ENCODE results near the gene SCG3. TPM values are rescaled to one million over a fixed set of nuclear protein-coding genes. Genes with fewer than 3 reads are reported as not detected.

Gene SCG3
- total RNA-seq, 1 experiment from 2014 or later: 32.1 TPM

- peaks cover 4% of the 10 kb centered on the region; the same call in 1 of the 2 replicates for H3K4me1 Mint-ChIP-seq
- ATAC-seq (no peak), DNase-seq (ENCODE audit: low spot score) (no peak)
- H3K9me3 Mint-ChIP-seq: peaks cover 6% of the 10 kb centered on the region; the same call in 1 of the 2 replicates
- TF ChIP-seq ZNF121 (CRISPR knock-in tag; IDR thresholded peaks at IDR 0.05) (no peak), ATF1 (CRISPR knock-in tag; IDR thresholded peaks at IDR 0.05) (no peak), AR (CRISPR knock-in tag; IDR thresholded peaks at IDR 0.05) (no peak), PRRX2 (CRISPR knock-in tag; IDR thresholded peaks at IDR 0.05) (no peak), MLX (CRISPR knock-in tag; IDR thresholded peaks at IDR 0.05) (no peak)
- peaks cover 12% of the 10 kb centered on the region for H3K36me3 Mint-ChIP-seq
- ChIA-PET CTCF (no interaction called here), POLR2A (interaction anchor here (0.6 kb wide), 1 partner anchor 416 kb away, joined by 3 read pairs; no protein-coding TSS in a partner anchor)
- H3K27me3 Mint-ChIP-seq (ENCODE audit: low read depth): no peaks in the 10 kb centered on the region
- H3K4me3 Mint-ChIP-seq: no peak overlapping the region
- no peak overlapping the region for H3K27ac Mint-ChIP-seq
Measured at GRCh38 chr15:51718219-51718618, 36.9 kb downstream of the SCG3 start.

- CTCF ChIA-PET: no interaction called here
- Mint-ChIP-seq H3K27ac (no peak overlapping the region), H3K27me3 (ENCODE audit: low read depth) (no peaks in the 10 kb centered on the region), H3K4me3 (no peak overlapping the region), H3K4me1 (peaks cover 4% of the 10 kb centered on the region; the same call in 1 of the 2 replicates), H3K9me3 (peaks cover 6% of the 10 kb centered on the region; the same call in 1 of the 2 replicates), H3K36me3 (peaks cover 12% of the 10 kb centered on the region)
- ATAC-seq: no peak
- POLR2A ChIA-PET: interaction anchor here (0.6 kb wide), 1 partner anchor 416 kb away, joined by 3 read pairs; no protein-coding TSS in a partner anchor
- TF ChIP-seq ZNF532 (CRISPR knock-in tag; IDR thresholded peaks at IDR 0.05; ENCODE audit: borderline replicate concordance) (no peak), ZMAT4 (CRISPR knock-in tag; IDR thresholded peaks at IDR 0.05) (no peak), RELA (CRISPR knock-in tag; IDR thresholded peaks at IDR 0.05; ENCODE audit: borderline replicate concordance) (no peak), MXD4 (CRISPR knock-in tag; IDR thresholded peaks at IDR 0.05; ENCODE audit: borderline replicate concordance) (no peak), GRHL2 (CRISPR knock-in tag; IDR thresholded peaks at IDR 0.05; ENCODE audit: insufficient replicate concordance, severe bottlenecking) (no peak), CREM (CRISPR knock-in tag; IDR thresholded peaks at IDR 0.05) (no peak), ZNF416 (CRISPR knock-in tag; IDR thresholded peaks at IDR 0.05) (no peak), SOX15 (CRISPR knock-in tag; IDR thresholded peaks at IDR 0.05) (no peak), ZNF263 (CRISPR knock-in tag; IDR thresholded peaks at IDR 0.05; ENCODE audit: low read depth) (no peak), HMGXB4 (CRISPR knock-in tag; IDR thresholded peaks at IDR 0.05) (no peak), ESRRA (CRISPR knock-in tag; IDR thresholded peaks at IDR 0.05; ENCODE audit: borderline replicate concordance) (no peak), AFF4 (CRISPR knock-in tag; IDR thresholded peaks at IDR 0.05; ENCODE audit: borderline replicate concordance) (no peak), TEAD4 (CRISPR knock-in tag; IDR thresholded peaks at IDR 0.05) (no peak), JUN (CRISPR knock-in tag; IDR thresholded peaks at IDR 0.05) (no peak), IRF1 (CRISPR knock-in tag; IDR thresholded peaks at IDR 0.05) (no peak)
- DNase-seq (ENCODE audit: low spot score): no peak
Measured at GRCh38 chr15:51718746-51719145, 37.4 kb downstream of the SCG3 start.

All from WTC11 (cell line).